ENCODE results near the gene RNF182.
"Not testable (repeated sequence)": the region's sequence is repeated elsewhere in the genome, so short reads cannot be mapped to it uniquely, and the experiment has no call there.

The RNF182 gene

GRCh38 chr6:14004258-14004657 is 79.5 kb downstream of the RNF182 start:
- no peak for DNase-seq

- DNase-seq, result no peak
Observed at GRCh38 chr6:14008809-14009208, 84.1 kb downstream of the RNF182 start.

GRCh38 chr6:14009431-14009830 is 84.7 kb downstream of the RNF182 start:
- no peak for DNase-seq

GRCh38 chr6:14010275-14010674 is 85.5 kb downstream of the RNF182 start:
- DNase-seq, result peak; percentile 24

- no peak for DNase-seq
Observed at GRCh38 chr6:14012313-14013030, 87.7 kb downstream of the RNF182 start.

GRCh38 chr6:14015964-14016363 is 91.2 kb downstream of the RNF182 start:
- no peak for DNase-seq

GRCh38 chr6:14016432-14016831 is 91.7 kb downstream of the RNF182 start:
- DNase-seq, result no peak

GRCh38 chr6:14016935-14017625 is 92.3 kb downstream of the RNF182 start:
- no peak for DNase-seq

GRCh38 chr6:14017626-14018475 is 93.1 kb downstream of the RNF182 start:
- DNase-seq, result no peak

- not testable (repeated sequence) for DNase-seq
Observed at GRCh38 chr6:14018559-14018958, 93.8 kb downstream of the RNF182 start.

- no peak for DNase-seq
Observed at GRCh38 chr6:14020551-14020950, 95.8 kb downstream of the RNF182 start.

GRCh38 chr6:14021449-14021848 is 96.7 kb downstream of the RNF182 start:
- no peak for DNase-seq

GRCh38 chr6:14022673-14023072 is 97.9 kb downstream of the RNF182 start:
- DNase-seq, result no peak

- DNase-seq, result no peak
Observed at GRCh38 chr6:14023855-14024254, 99.1 kb downstream of the RNF182 start.

- DNase-seq, result no peak
Observed at GRCh38 chr6:14025160-14025559, 100.4 kb downstream of the RNF182 start.

GRCh38 chr6:14026831-14027539 is 102.2 kb downstream of the RNF182 start:
- no peak for DNase-seq

- no peak for DNase-seq
Observed at GRCh38 chr6:14028631-14029030, 103.9 kb downstream of the RNF182 start.

GRCh38 chr6:14029605-14030004 is 104.9 kb downstream of the RNF182 start:
- DNase-seq, result no peak
